Osteoblast (primary cell): ENCODE measurements around the gene MYL6. TPM values are rescaled to one million over a fixed set of nuclear protein-coding genes. Genes with fewer than 3 reads are reported as not detected.

Experiments used
- DNase-seq: peaks from one replicate; pipeline ENCODE4 v3.0.0; 2011; ENCODE audit warnings: low spot score, mixed read lengths; ENCODE audit not compliant: insufficient read length; ENCODE audit errors: missing footprints
- H2AFZ ChIP-seq: 2 replicates; pipeline ENCODE4 v1.6.0; 2011; ENCODE audit warnings: mild to moderate bottlenecking, low read length
- H3K27ac ChIP-seq: 2 replicates; pipeline ENCODE4 v1.5.1; 2011; ENCODE audit warnings: mild to moderate bottlenecking, low read depth, low read length, moderate library complexity
- H3K27me3 ChIP-seq: 2 replicates; pipeline ENCODE4 v1.6.0; 2012; ENCODE audit warnings: mild to moderate bottlenecking, control low read depth, inconsistent platforms, low read length, moderate library complexity; ENCODE audit not compliant: insufficient read depth
- H3K36me3 ChIP-seq: 2 replicates; pipeline ENCODE4 v1.5.1; 2011; ENCODE audit warnings: mild to moderate bottlenecking, low read length, control low read depth, moderate library complexity; ENCODE audit not compliant: insufficient read depth
- H3K4me1 ChIP-seq: 2 replicates; pipeline ENCODE4 v1.5.1; 2011; ENCODE audit warnings: mild to moderate bottlenecking, low read length, control low read depth, moderate library complexity; ENCODE audit not compliant: insufficient read depth
- H3K4me2 ChIP-seq: 2 replicates; pipeline ENCODE4 v1.6.0; 2011; ENCODE audit warnings: mild to moderate bottlenecking, low read length; ENCODE audit not compliant: insufficient read depth
- H3K4me3 ChIP-seq: fragments of 200-600 bp; sonication (generic); 3 replicates; pipeline ENCODE4 v1.5.1; 2012; ENCODE audit warnings: mild to moderate bottlenecking, low read length, inconsistent platforms; ENCODE audit not compliant: insufficient read depth
- H3K79me2 ChIP-seq: 2 replicates; pipeline ENCODE4 v1.6.0; 2012; ENCODE audit warnings: mild to moderate bottlenecking, low read length, control low read depth, inconsistent platforms; ENCODE audit not compliant: insufficient read depth
- H3K9me3 ChIP-seq: 2 replicates; pipeline ENCODE4 v1.5.1; 2011; ENCODE audit warnings: low read depth, low read length, control low read depth
- H4K20me1 ChIP-seq: 2 replicates; pipeline ENCODE4 v1.6.0; 2012; ENCODE audit warnings: mild to moderate bottlenecking, low read length, control low read depth; ENCODE audit not compliant: insufficient read depth
- total RNA-seq: library from RNA; depleted of rRNA; stranded (reverse); fragments of >200 nt; gene quantifications from 2 replicates; pipeline ENCODE4 v1.2.3, GENCODE V29; 2012
- TF ChIP-seq, protein P1 (sequence below): IDR thresholded peaks from 2 replicates; pipeline ENCODE4 v1.5.1; 2011; ENCODE audit warnings: mild to moderate bottlenecking, low read depth, low read length, moderate library complexity; ENCODE audit errors: extremely low read depth

Gene MYL6
- total RNA-seq, 1 donor: 873 TPM

DNA sequence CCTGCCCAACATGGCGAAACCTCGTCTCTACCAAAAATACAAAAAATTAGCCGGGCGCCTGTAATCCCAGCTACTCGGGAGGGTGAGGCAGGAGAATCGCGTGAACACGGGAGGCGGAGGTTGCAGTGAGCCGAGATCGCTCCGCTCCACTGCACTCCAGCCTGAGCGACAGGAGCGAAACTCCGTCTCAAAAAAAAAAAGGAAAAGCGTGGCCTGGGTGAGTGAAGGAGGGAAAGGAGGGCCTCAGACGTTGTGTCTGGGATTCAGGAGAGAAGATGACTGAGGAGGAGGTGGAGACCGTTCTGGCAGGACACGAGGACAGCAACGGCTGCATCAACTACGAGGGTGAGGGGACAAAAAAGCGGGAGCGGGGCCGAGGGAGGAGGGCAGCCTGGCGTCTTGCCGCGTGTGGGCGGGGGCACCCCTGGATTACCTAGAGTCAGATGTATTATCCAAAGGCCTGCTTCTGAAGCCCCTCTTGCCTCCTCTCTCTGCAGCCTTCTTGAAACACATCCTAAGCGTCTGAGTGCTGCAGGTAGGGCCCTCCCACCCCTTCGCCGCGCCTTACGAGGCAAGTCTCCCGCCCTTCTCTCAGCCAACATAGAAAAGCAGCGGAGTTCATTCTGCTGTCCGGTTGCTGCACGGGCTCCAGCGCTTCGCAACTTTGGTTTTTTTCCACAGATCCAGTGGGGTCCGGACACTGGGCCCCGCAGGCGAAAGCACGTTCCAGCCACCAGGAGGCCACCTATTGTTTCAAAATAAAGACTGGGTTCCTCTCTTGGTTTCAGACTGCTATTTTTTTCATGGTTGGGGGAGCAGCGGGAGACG is 744 bp upstream of the MYL6 start:
- H3K4me3 ChIP-seq: peak overlapping the region; percentile 92
- TF ChIP-seq, protein P1, sequence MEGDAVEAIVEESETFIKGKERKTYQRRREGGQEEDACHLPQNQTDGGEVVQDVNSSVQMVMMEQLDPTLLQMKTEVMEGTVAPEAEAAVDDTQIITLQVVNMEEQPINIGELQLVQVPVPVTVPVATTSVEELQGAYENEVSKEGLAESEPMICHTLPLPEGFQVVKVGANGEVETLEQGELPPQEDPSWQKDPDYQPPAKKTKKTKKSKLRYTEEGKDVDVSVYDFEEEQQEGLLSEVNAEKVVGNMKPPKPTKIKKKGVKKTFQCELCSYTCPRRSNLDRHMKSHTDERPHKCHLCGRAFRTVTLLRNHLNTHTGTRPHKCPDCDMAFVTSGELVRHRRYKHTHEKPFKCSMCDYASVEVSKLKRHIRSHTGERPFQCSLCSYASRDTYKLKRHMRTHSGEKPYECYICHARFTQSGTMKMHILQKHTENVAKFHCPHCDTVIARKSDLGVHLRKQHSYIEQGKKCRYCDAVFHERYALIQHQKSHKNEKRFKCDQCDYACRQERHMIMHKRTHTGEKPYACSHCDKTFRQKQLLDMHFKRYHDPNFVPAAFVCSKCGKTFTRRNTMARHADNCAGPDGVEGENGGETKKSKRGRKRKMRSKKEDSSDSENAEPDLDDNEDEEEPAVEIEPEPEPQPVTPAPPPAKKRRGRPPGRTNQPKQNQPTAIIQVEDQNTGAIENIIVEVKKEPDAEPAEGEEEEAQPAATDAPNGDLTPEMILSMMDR: peak; percentile 74

DNA sequence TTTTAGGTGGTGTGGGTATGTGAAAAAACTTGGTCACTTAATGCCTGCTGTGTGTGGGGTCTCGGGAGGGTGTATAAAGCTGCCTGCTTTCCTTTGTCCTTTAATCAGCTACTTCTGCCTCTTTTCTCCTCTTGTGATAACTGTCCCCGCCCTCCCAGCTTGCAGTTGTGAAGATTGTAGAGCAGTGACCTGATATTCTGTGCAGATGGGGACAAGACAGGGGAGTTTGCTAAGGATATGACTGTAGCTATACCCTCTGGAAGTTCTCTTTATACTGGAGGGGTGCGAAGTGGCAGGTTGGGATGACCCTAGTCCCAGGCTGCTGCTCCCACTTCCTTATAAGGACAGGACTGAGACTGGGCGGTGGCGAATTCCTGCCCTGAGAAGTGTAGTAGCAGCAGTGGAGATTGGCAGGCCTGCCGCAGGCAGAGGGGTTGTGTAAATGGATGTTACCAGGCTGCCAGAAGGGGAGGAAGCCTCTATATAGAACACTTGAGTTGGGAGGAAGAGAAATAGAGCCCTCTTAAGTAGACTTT is 835 bp downstream of the MYL6 start:
- peak; percentile 93 for DNase-seq
- TF ChIP-seq, protein P1: no peak
- Histone ChIP-seq H2AFZ (no peak overlapping the region), H4K20me1 (peaks cover 44% of the 10 kb centered on the region), H3K79me2 (peaks cover 40% of the 10 kb centered on the region), H3K27me3 (no peaks in the 10 kb centered on the region), H3K36me3 (peaks cover 60% of the 10 kb centered on the region), H3K27ac (peak overlapping the region; percentile 87), H3K4me3 (peak overlapping the region; percentile 92), H3K4me2 (peak overlapping the region; percentile 99), H3K4me1 (peaks cover 25% of the 10 kb centered on the region), H3K9me3 (no peaks in the 10 kb centered on the region)

More for the DNA sequence above, 744 bp upstream of the MYL6 start:
- DNase-seq: peak; percentile 95
- peak overlapping the region; percentile 99 for H3K4me2 ChIP-seq
- no peaks in the 10 kb centered on the region for H3K9me3 ChIP-seq
- peaks cover 54% of the 10 kb centered on the region for H3K79me2 ChIP-seq
- no peaks in the 10 kb centered on the region for H3K27me3 ChIP-seq
- H3K4me1 ChIP-seq: peaks cover 34% of the 10 kb centered on the region
- peaks cover 44% of the 10 kb centered on the region for H3K36me3 ChIP-seq
- H3K27ac ChIP-seq: peak overlapping the region; percentile 73
- peak overlapping the region; percentile 86 for H2AFZ ChIP-seq
- peaks cover 36% of the 10 kb centered on the region for H4K20me1 ChIP-seq

DNA sequence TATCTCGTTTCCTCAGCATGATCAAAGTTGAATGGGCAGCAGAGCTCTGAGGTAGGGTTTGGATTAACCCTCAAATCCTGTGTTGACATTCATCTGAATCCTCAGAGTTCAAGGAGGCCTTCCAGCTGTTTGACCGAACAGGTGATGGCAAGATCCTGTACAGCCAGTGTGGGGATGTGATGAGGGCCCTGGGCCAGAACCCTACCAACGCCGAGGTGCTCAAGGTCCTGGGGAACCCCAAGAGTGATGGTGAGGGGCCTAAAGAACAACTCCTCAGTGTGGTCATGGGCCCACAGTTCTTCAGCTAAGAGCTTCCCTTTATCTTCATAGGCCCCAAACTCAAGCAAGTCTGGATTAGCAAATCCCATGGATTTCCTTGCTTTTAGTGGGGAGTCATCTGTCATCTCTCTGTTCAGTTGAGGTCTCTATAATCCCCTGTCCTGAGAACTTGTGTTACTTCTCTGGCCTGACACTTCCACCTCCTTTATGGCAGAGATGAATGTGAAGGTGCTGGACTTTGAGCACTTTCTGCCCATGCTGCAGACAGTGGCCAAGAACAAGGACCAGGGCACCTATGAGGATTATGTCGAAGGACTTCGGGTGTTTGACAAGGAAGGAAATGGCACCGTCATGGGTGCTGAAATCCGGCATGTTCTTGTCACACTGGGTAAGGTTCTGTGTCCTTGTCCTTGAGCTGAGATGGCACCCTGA is 1.5 kb downstream of the MYL6 start:
- Histone ChIP-seq H3K4me1 (peaks cover 25% of the 10 kb centered on the region), H3K79me2 (peaks cover 40% of the 10 kb centered on the region), H3K27ac (peak overlapping the region; percentile 87), H3K27me3 (no peaks in the 10 kb centered on the region), H4K20me1 (peaks cover 44% of the 10 kb centered on the region), H3K36me3 (peaks cover 66% of the 10 kb centered on the region), H3K4me2 (peak overlapping the region; percentile 99), H2AFZ (no peak overlapping the region), H3K9me3 (no peaks in the 10 kb centered on the region), H3K4me3 (peak overlapping the region; percentile 92)
- no peak for DNase-seq
- TF ChIP-seq, protein P1: no peak
